Ovary (tissue), 9 donors: Measurements from ENCODE around the gene TRABD2B. TPM values are rescaled to one million over a fixed set of nuclear protein-coding genes. Genes with fewer than 3 reads are reported as not detected.

Experiments
- DNase-seq, 5 donors: peaks; one replicate each; pipeline ENCODE4 v3.0.0-alpha.2; 2019 to 2020
- H3K27ac ChIP-seq, 2 donors: fragments of 200-600 bp; one replicate each; pipeline versions ENCODE4 v1.5.1 to v1.8.0; 2019 to 2022
- H3K27me3 ChIP-seq: fragments of 200-600 bp; one replicate; pipeline ENCODE4 v1.8.0; 2022
- H3K36me3 ChIP-seq: fragments of 200-600 bp; sonication (generic); one replicate; pipeline ENCODE4 v1.5.1; 2019
- H3K4me1 ChIP-seq: one replicate; pipeline ENCODE4 v1.8.1; 2013; ENCODE audit warnings: mild to moderate bottlenecking, moderate library complexity; ENCODE audit not compliant: insufficient read depth
- H3K4me3 ChIP-seq: fragments of 200-600 bp; sonication (generic); one replicate; pipeline ENCODE4 v1.5.1; 2017
- H3K9me3 ChIP-seq, 2 donors: fragments of 200-600 bp in 1 of 2; sonication (generic) in 1 of 2; one replicate each; pipeline versions ENCODE4 v1.5.1 to v1.8.1; 2013 to 2019; ENCODE audit warnings: mild to moderate bottlenecking in 1 of 2, moderate library complexity in 1 of 2
- EP300 ChIP-seq: sonication (generic); formaldehyde crosslinking; IDR thresholded peaks from one replicate; pipeline ENCODE4 v1.6.1; 2017; ENCODE audit warnings: antibody characterized with exemption
- POLR2A ChIP-seq: fragments of 450-650 bp; IDR thresholded peaks from one replicate; pipeline ENCODE4 v1.6.1; 2017; ENCODE audit warnings: antibody characterized with exemption, mild to moderate bottlenecking, moderate library complexity
- WGBS, 3 donors: extraction: QIAGEN DNeasy Blood & Tissue Kit in 1 of 3; methylation state at CpG; one replicate each; pipeline versions ENCODE4 v1.1.5 to v1.1.7; 2013 to 2017; 5-methylcytosine and 5-hydroxymethylcytosine counted together
- intact Hi-C, 4 donors: fragments of 100-400 bp; cut with DNase I; formaldehyde crosslinking; loops; one replicate each; pipeline versions ENCODE4 v1.11.0 to v1.15.1; 2022 to 2023
- polyA plus RNA-seq, 2 donors: library from polyadenylated mRNA; stranded (reverse); fragments of 200-250 nt in 1 of 2; fragments of 350-450 nt in 1 of 2; fragmentation: Illumina TruSeq in 1 of 2; extraction: RNeasy Lipid Tissue Mini Kit (QIAGEN cat#74804) in 1 of 2; gene quantifications; one replicate each; pipeline ENCODE4 v1.2.3, GENCODE V29; 2013 to 2014
- total RNA-seq, 7 donors: library from RNA; depleted of rRNA in 2 of 7; stranded (reverse); fragments of >200 nt in 2 of 7; fragmentation: NEBNext Ultra II Directional in 3 of 7; extraction: Animal tissue kit (Norgen Biotek cat#: 25700) in 3 of 7; gene quantifications; one replicate each; pipeline versions ENCODE4 v1.1.0 to v1.2.4, GENCODE V29; 2016 to 2023
- TF ChIP-seq, protein P1 (sequence below), 3 donors: fragments of 450-650 bp in 2 of 3; fragments of 200-600 bp in 1 of 3; IDR thresholded peaks; one replicate each; pipeline versions ENCODE4 v1.5.1 to v1.8.0; 2016 to 2022; ENCODE audit warnings: antibody characterized with exemption in 3 of 3, mild to moderate bottlenecking in 1 of 3
- donor health status: DM: no; HTN: no; CAD: no; lungs with moderate emphysema.
- donor health status: DM: no; HTN: no; CAD: no.
- donor health status: Bipolar disorder and iron deficiency.
- donor health status: DM: yes; HTN: yes; CAD: no.
- donor health status: DM: no; HTN: no; CAD: no.
- donor health status: DM: yes; HTN: yes; CAD: no.

Gene TRABD2B
- total and polyA plus RNA-seq, 9 donors = 0.18 to 1.6 (median 0.52) TPM

- H3K4me3 ChIP-seq = no peak overlapping the region
- DNase-seq = no peak
These were observed 29.2 kb downstream of the TRABD2B start for GRCh38 chr1:47967864-47968555.

DNA sequence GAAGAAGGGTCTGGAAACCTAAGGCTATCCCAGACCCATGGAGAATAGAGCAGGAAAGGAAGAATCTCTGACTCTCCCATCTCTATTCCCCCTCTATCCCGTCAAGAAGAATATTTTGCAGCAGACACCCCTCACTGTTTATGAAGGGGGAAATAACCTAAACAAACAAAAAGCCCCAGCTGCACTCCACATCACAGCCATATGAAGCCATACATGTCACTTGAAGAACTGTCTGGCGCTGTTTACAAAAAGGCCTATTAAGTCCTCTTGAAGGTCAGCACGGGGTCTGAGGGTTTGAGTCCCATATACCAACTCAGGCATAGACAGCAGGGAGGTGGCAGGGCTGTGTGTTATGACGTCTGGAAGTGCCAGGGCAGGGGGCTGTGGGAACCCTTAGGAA is 31.4 kb downstream of the TRABD2B start:
- Histone ChIP-seq H3K27ac (no peak overlapping the region), H3K4me3 (no peak overlapping the region), H3K27me3 (no peaks in the 10 kb centered on the region), H3K4me1 (peaks cover 1% of the 10 kb centered on the region), H3K9me3 (no peaks in the 10 kb centered on the region), H3K36me3 (no peaks in the 10 kb centered on the region)
- TF ChIP-seq, protein P1, sequence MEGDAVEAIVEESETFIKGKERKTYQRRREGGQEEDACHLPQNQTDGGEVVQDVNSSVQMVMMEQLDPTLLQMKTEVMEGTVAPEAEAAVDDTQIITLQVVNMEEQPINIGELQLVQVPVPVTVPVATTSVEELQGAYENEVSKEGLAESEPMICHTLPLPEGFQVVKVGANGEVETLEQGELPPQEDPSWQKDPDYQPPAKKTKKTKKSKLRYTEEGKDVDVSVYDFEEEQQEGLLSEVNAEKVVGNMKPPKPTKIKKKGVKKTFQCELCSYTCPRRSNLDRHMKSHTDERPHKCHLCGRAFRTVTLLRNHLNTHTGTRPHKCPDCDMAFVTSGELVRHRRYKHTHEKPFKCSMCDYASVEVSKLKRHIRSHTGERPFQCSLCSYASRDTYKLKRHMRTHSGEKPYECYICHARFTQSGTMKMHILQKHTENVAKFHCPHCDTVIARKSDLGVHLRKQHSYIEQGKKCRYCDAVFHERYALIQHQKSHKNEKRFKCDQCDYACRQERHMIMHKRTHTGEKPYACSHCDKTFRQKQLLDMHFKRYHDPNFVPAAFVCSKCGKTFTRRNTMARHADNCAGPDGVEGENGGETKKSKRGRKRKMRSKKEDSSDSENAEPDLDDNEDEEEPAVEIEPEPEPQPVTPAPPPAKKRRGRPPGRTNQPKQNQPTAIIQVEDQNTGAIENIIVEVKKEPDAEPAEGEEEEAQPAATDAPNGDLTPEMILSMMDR (IDR thresholded peaks at IDR 0.05) = no peak
- TF ChIP-seq EP300 = no peak
- TF ChIP-seq POLR2A = no peak
- WGBS, 3 donors = 85 to 90% (median 86%) methylated on average over 4 of the region's 4 CpGs
- DNase-seq = no peak
- intact Hi-C loops = no loop called here

More at GRCh38 chr1:47967864-47968555, 29.2 kb downstream of the TRABD2B start:
- Histone ChIP-seq H3K36me3 (no peaks in the 10 kb centered on the region), H3K27ac (no peak overlapping the region), H3K4me1 (peaks cover 3% of the 10 kb centered on the region), H3K9me3 (no peaks in the 10 kb centered on the region), H3K27me3 (no peaks in the 10 kb centered on the region)
- no peak for TF ChIP-seq EP300
- TF ChIP-seq, protein P1 (IDR thresholded peaks at IDR 0.05) = no peak
- TF ChIP-seq POLR2A = no peak
- 77 to 86% (median 82%) methylated on average over 7 of the region's 7 CpGs for WGBS, 3 donors
- intact Hi-C loops = no loop called here

DNA sequence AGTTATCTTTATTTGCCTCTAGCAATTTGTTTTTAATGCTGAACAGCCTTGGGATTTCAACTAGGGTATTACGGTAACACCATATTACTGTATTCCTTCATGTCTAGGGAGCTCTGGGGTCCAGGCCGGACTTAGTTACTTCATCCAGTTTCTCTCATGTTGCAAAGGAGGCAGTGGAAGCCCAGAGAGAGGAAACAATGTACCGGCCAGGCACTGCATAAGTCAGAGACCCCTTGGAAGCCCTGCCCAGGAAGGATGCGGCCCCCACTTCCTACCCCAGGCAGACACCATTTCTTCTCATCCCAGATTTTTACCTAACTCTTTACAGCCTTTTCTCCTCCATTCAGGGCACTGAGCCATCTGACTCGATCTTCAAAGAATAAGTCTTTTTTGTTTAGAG is 32.5 kb downstream of the TRABD2B start:
- no peak overlapping the region for H3K4me3 ChIP-seq
- no peaks in the 10 kb centered on the region for H3K36me3 ChIP-seq
- H3K4me1 ChIP-seq = peaks cover 1% of the 10 kb centered on the region
- TF ChIP-seq, protein P1 (IDR thresholded peaks at IDR 0.05) = no peak
- TF ChIP-seq EP300 = no peak
- TF ChIP-seq POLR2A = no peak
- intact Hi-C loops = no loop called here
- H3K27ac ChIP-seq = no peak overlapping the region
- 28 to 40% (median 31%) methylated on average over 5 of the region's 5 CpGs for WGBS, 3 donors
- H3K27me3 ChIP-seq = no peaks in the 10 kb centered on the region
- DNase-seq = no peak
- H3K9me3 ChIP-seq = no peaks in the 10 kb centered on the region

DNA sequence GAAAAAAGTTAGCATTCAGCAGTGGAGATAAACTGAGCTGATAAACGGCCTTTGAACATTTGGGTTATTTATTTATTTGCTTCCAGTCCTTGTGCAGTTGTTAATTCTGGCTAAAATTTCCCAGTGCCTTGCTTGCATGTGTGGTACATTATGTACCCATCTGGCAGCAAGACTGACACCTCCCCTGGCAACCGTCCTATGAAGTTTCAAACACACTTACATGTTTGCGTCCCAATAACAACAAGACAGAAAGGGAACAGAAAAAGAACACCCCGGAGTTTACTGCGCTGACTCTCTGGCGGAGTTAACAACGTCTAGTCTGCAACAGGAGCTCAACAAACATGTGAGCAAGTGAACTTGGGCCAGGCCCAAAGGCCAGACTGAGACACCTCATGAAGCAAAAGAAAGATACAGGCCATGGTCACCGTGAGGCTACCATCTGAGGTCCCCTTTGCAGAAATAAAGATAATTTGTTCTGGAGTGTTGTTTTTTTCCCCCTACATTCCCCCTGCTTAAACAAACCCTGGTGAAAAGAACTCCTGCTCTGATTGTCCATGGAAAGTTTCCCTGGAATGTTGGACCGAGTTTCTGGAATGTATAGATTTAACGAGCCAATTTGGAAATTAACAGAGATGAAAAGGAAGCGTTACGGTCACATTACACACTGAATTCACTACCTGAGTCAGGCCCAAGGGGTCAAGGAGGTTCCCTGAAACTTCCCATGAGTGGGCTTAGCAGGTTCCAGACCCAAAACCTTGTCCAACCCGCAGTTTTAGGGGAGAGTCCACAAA is 33.4 kb downstream of the TRABD2B start:
- TF ChIP-seq POLR2A = no peak
- TF ChIP-seq EP300 = no peak
- TF ChIP-seq, protein P1 (IDR thresholded peaks at IDR 0.05) = no peak
- WGBS, 3 donors = 22 to 26% (median 23%) methylated on average over 13 of the region's 13 CpGs
- H3K4me1 ChIP-seq = peaks cover 1% of the 10 kb centered on the region
- intact Hi-C loops = no loop called here
- H3K36me3 ChIP-seq = no peaks in the 10 kb centered on the region
- H3K9me3 ChIP-seq = no peaks in the 10 kb centered on the region
- no peak overlapping the region for H3K4me3 ChIP-seq
- DNase-seq = no peak
- no peak overlapping the region for H3K27ac ChIP-seq
- no peaks in the 10 kb centered on the region for H3K27me3 ChIP-seq
